ENCODE data around the gene ZBED1.
"Not testable (repeated sequence)": the region's sequence is repeated elsewhere in the genome, so short reads cannot be mapped to it uniquely, and the experiment has no call there.

Gene ZBED1

GRCh38 chrX:2519638-2520037, 18.9 kb upstream of the ZBED1 start:
- DNase-seq (ENCODE audit: low spot score): not testable (repeated sequence)

- no peak for DNase-seq (ENCODE audit: low spot score)
Observed at GRCh38 chrX:2517055-2517454, 16.3 kb upstream of the ZBED1 start.

GRCh38 chrX:2516623-2517022, 15.8 kb upstream of the ZBED1 start:
- DNase-seq (ENCODE audit: low spot score): no peak

GRCh38 chrX:2514131-2514530, 13.4 kb upstream of the ZBED1 start:
- no peak for DNase-seq (ENCODE audit: low spot score)

GRCh38 chrX:2513121-2513664, 12.4 kb upstream of the ZBED1 start:
- DNase-seq (ENCODE audit: low spot score): no peak

GRCh38 chrX:2512501-2512900, 11.7 kb upstream of the ZBED1 start:
- no peak for DNase-seq (ENCODE audit: low spot score)

GRCh38 chrX:2511326-2511725, 10.6 kb upstream of the ZBED1 start:
- DNase-seq (ENCODE audit: low spot score): no peak

- DNase-seq (ENCODE audit: low spot score): no peak
Observed at GRCh38 chrX:2508648-2509335, 8.0 kb upstream of the ZBED1 start.

- DNase-seq (ENCODE audit: low spot score): no peak
Observed at GRCh38 chrX:2507904-2508627, 7.3 kb upstream of the ZBED1 start.

- DNase-seq (ENCODE audit: low spot score): no peak
Observed at GRCh38 chrX:2507196-2507595, 6.4 kb upstream of the ZBED1 start.

- not testable (repeated sequence) for DNase-seq (ENCODE audit: low spot score)
Observed at GRCh38 chrX:2505341-2505740, 4.6 kb upstream of the ZBED1 start.

GRCh38 chrX:2504706-2505332, 4.0 kb upstream of the ZBED1 start:
- DNase-seq (ENCODE audit: low spot score): no peak

GRCh38 chrX:2503591-2504500, 3.1 kb upstream of the ZBED1 start:
- no peak for DNase-seq (ENCODE audit: low spot score)

GRCh38 chrX:2502668-2503519, 2.1 kb upstream of the ZBED1 start:
- DNase-seq (ENCODE audit: low spot score): no peak

- DNase-seq (ENCODE audit: low spot score): no peak
Observed at GRCh38 chrX:2502120-2502667, 1.4 kb upstream of the ZBED1 start.

GRCh38 chrX:2501559-2502102, 855 bp upstream of the ZBED1 start:
- DNase-seq (ENCODE audit: low spot score): no peak

GRCh38 chrX:2500091-2500802, 529 bp downstream of the ZBED1 start:
- peak; percentile 9 for DNase-seq (ENCODE audit: low spot score)

- DNase-seq (ENCODE audit: low spot score): no peak
Observed at GRCh38 chrX:2499507-2499906, 1.3 kb downstream of the ZBED1 start.

GRCh38 chrX:2498781-2499302, 1.9 kb downstream of the ZBED1 start:
- DNase-seq (ENCODE audit: low spot score): no peak
